Measurements from ENCODE around the gene CPS1. TPM values are rescaled to one million over a fixed set of nuclear protein-coding genes. Genes with fewer than 3 reads are reported as not detected.

The CPS1 gene
- total RNA-seq: 3.7 TPM

- H3K9me3 ChIP-seq (ENCODE audit: control insufficient read depth in 3 of 3, low read length in 3 of 3): no peaks in the 10 kb centered on the region
- H3K4me1 ChIP-seq (ENCODE audit: control insufficient read depth in 3 of 3, insufficient read depth in 3 of 3, low read length in 3 of 3): no peaks in the 10 kb centered on the region
- no peaks in the 10 kb centered on the region for H3K36me3 ChIP-seq (ENCODE audit: control insufficient read depth in 3 of 3, insufficient read depth in 3 of 3, low read length in 3 of 3)
- H3K27me3 ChIP-seq (ENCODE audit: control insufficient read depth in 3 of 3, insufficient read depth in 3 of 3, low read length in 3 of 3): no peaks in the 10 kb centered on the region
- no peak within 1 kb of the TSS for H3K9ac ChIP-seq (ENCODE audit: low read depth in 1 of 3, low read length in 3 of 3)
- H3K4me3 ChIP-seq (ENCODE audit: low read length in 3 of 3): no peak within 1 kb of the TSS
- H3K27ac ChIP-seq (ENCODE audit: low read depth, low read length): no peak within 1 kb of the TSS
Observed at GRCh38 chr2:210556329-210556980, at the start of gene CPS1. TSS of gene CPS1 (plus strand) at chr2:210556599. CDS start at chr2:210556734, 135 bp downstream.

- Histone ChIP-seq H3K27ac (ENCODE audit: low read depth, low read length) (no peak overlapping the region), H3K4me3 (ENCODE audit: low read length in 3 of 3) (no peak overlapping the region), H3K9me3 (ENCODE audit: control insufficient read depth in 3 of 3, low read length in 3 of 3) (no peaks in the 10 kb centered on the region), H3K4me1 (ENCODE audit: control insufficient read depth in 3 of 3, insufficient read depth in 3 of 3, low read length in 3 of 3) (no peaks in the 10 kb centered on the region), H3K36me3 (ENCODE audit: control insufficient read depth in 3 of 3, insufficient read depth in 3 of 3, low read length in 3 of 3) (no peaks in the 10 kb centered on the region), H3K9ac (ENCODE audit: low read depth in 1 of 3, low read length in 3 of 3) (no peak overlapping the region), H3K27me3 (ENCODE audit: control insufficient read depth in 3 of 3, insufficient read depth in 3 of 3, low read length in 3 of 3) (no peaks in the 10 kb centered on the region)
Observed at GRCh38 chr2:210515911-210516310, 40.5 kb upstream of the CPS1 start.

GRCh38 chr2:210517264-210517663 lies 39.1 kb upstream of the CPS1 start:
- no peaks in the 10 kb centered on the region for H3K27me3 ChIP-seq (ENCODE audit: control insufficient read depth in 3 of 3, insufficient read depth in 3 of 3, low read length in 3 of 3)
- no peaks in the 10 kb centered on the region for H3K4me1 ChIP-seq (ENCODE audit: control insufficient read depth in 3 of 3, insufficient read depth in 3 of 3, low read length in 3 of 3)
- H3K4me3 ChIP-seq (ENCODE audit: low read length in 3 of 3): no peak overlapping the region
- H3K36me3 ChIP-seq (ENCODE audit: control insufficient read depth in 3 of 3, insufficient read depth in 3 of 3, low read length in 3 of 3): no peaks in the 10 kb centered on the region
- H3K27ac ChIP-seq (ENCODE audit: low read depth, low read length): no peak overlapping the region
- no peaks in the 10 kb centered on the region for H3K9me3 ChIP-seq (ENCODE audit: control insufficient read depth in 3 of 3, low read length in 3 of 3)
- H3K9ac ChIP-seq (ENCODE audit: low read depth in 1 of 3, low read length in 3 of 3): no peak overlapping the region

DNA sequence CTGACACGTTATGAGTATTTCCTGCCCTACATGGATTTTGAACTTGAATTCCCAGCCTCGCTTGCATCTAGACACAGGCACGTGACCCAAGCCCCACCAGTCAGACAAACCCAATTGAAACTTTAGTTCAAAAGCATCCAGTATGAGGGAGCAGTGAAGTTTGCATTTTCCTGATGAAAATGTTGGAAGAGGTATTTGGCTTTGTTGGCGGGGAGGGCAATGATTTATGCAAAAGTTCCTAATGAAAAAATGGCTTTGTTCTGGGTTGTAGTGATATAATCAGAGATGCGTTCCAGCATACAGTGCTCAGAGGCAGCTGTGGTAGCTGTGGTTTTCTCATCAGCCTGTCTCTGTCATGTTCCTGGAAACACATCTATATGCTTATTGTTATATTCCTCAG lies 36.8 kb upstream of the CPS1 start:
- no peak overlapping the region for H3K9ac ChIP-seq (ENCODE audit: low read depth in 1 of 3, low read length in 3 of 3)
- H3K27me3 ChIP-seq (ENCODE audit: control insufficient read depth in 3 of 3, insufficient read depth in 3 of 3, low read length in 3 of 3): no peaks in the 10 kb centered on the region
- H3K4me3 ChIP-seq (ENCODE audit: low read length in 3 of 3): no peak overlapping the region
- no peaks in the 10 kb centered on the region for H3K36me3 ChIP-seq (ENCODE audit: control insufficient read depth in 3 of 3, insufficient read depth in 3 of 3, low read length in 3 of 3)
- no peak overlapping the region for H3K27ac ChIP-seq (ENCODE audit: low read depth, low read length)
- H3K4me1 ChIP-seq (ENCODE audit: control insufficient read depth in 3 of 3, insufficient read depth in 3 of 3, low read length in 3 of 3): no peaks in the 10 kb centered on the region
- H3K9me3 ChIP-seq (ENCODE audit: control insufficient read depth in 3 of 3, low read length in 3 of 3): no peaks in the 10 kb centered on the region

- no peak overlapping the region for H3K9ac ChIP-seq (ENCODE audit: low read depth in 1 of 3, low read length in 3 of 3)
- H3K36me3 ChIP-seq (ENCODE audit: control insufficient read depth in 3 of 3, insufficient read depth in 3 of 3, low read length in 3 of 3): no peaks in the 10 kb centered on the region
- no peaks in the 10 kb centered on the region for H3K9me3 ChIP-seq (ENCODE audit: control insufficient read depth in 3 of 3, low read length in 3 of 3)
- H3K4me3 ChIP-seq (ENCODE audit: low read length in 3 of 3): no peak overlapping the region
- H3K4me1 ChIP-seq (ENCODE audit: control insufficient read depth in 3 of 3, insufficient read depth in 3 of 3, low read length in 3 of 3): no peaks in the 10 kb centered on the region
- H3K27me3 ChIP-seq (ENCODE audit: control insufficient read depth in 3 of 3, insufficient read depth in 3 of 3, low read length in 3 of 3): no peaks in the 10 kb centered on the region
- H3K27ac ChIP-seq (ENCODE audit: low read depth, low read length): no peak overlapping the region
Observed at GRCh38 chr2:210522399-210522798, 34.0 kb upstream of the CPS1 start.

GRCh38 chr2:210523650-210524289 lies 32.6 kb upstream of the CPS1 start:
- no peaks in the 10 kb centered on the region for H3K4me1 ChIP-seq (ENCODE audit: control insufficient read depth in 3 of 3, insufficient read depth in 3 of 3, low read length in 3 of 3)
- H3K9ac ChIP-seq (ENCODE audit: low read depth in 1 of 3, low read length in 3 of 3): no peak overlapping the region
- no peaks in the 10 kb centered on the region for H3K27me3 ChIP-seq (ENCODE audit: control insufficient read depth in 3 of 3, insufficient read depth in 3 of 3, low read length in 3 of 3)
- H3K9me3 ChIP-seq (ENCODE audit: control insufficient read depth in 3 of 3, low read length in 3 of 3): no peaks in the 10 kb centered on the region
- no peak overlapping the region for H3K27ac ChIP-seq (ENCODE audit: low read depth, low read length)
- H3K36me3 ChIP-seq (ENCODE audit: control insufficient read depth in 3 of 3, insufficient read depth in 3 of 3, low read length in 3 of 3): no peaks in the 10 kb centered on the region
- no peak overlapping the region for H3K4me3 ChIP-seq (ENCODE audit: low read length in 3 of 3)

- Histone ChIP-seq H3K27me3 (ENCODE audit: control insufficient read depth in 3 of 3, insufficient read depth in 3 of 3, low read length in 3 of 3) (no peaks in the 10 kb centered on the region), H3K4me3 (ENCODE audit: low read length in 3 of 3) (no peak overlapping the region), H3K9me3 (ENCODE audit: control insufficient read depth in 3 of 3, low read length in 3 of 3) (no peaks in the 10 kb centered on the region), H3K9ac (ENCODE audit: low read depth in 1 of 3, low read length in 3 of 3) (no peak overlapping the region), H3K27ac (ENCODE audit: low read depth, low read length) (no peak overlapping the region), H3K4me1 (ENCODE audit: control insufficient read depth in 3 of 3, insufficient read depth in 3 of 3, low read length in 3 of 3) (no peaks in the 10 kb centered on the region), H3K36me3 (ENCODE audit: control insufficient read depth in 3 of 3, insufficient read depth in 3 of 3, low read length in 3 of 3) (no peaks in the 10 kb centered on the region)
Observed at GRCh38 chr2:210524533-210524932, 31.9 kb upstream of the CPS1 start.

- Histone ChIP-seq H3K36me3 (ENCODE audit: control insufficient read depth in 3 of 3, insufficient read depth in 3 of 3, low read length in 3 of 3) (no peaks in the 10 kb centered on the region), H3K27me3 (ENCODE audit: control insufficient read depth in 3 of 3, insufficient read depth in 3 of 3, low read length in 3 of 3) (no peaks in the 10 kb centered on the region), H3K9ac (ENCODE audit: low read depth in 1 of 3, low read length in 3 of 3) (no peak overlapping the region), H3K27ac (ENCODE audit: low read depth, low read length) (no peak overlapping the region), H3K4me3 (ENCODE audit: low read length in 3 of 3) (no peak overlapping the region), H3K4me1 (ENCODE audit: control insufficient read depth in 3 of 3, insufficient read depth in 3 of 3, low read length in 3 of 3) (no peaks in the 10 kb centered on the region), H3K9me3 (ENCODE audit: control insufficient read depth in 3 of 3, low read length in 3 of 3) (no peaks in the 10 kb centered on the region)
Observed at GRCh38 chr2:210527286-210527685, 29.1 kb upstream of the CPS1 start.

GRCh38 chr2:210528716-210529115 lies 27.7 kb upstream of the CPS1 start:
- no peak overlapping the region for H3K4me3 ChIP-seq (ENCODE audit: low read length in 3 of 3)
- no peaks in the 10 kb centered on the region for H3K27me3 ChIP-seq (ENCODE audit: control insufficient read depth in 3 of 3, insufficient read depth in 3 of 3, low read length in 3 of 3)
- no peaks in the 10 kb centered on the region for H3K9me3 ChIP-seq (ENCODE audit: control insufficient read depth in 3 of 3, low read length in 3 of 3)
- no peaks in the 10 kb centered on the region for H3K4me1 ChIP-seq (ENCODE audit: control insufficient read depth in 3 of 3, insufficient read depth in 3 of 3, low read length in 3 of 3)
- H3K9ac ChIP-seq (ENCODE audit: low read depth in 1 of 3, low read length in 3 of 3): no peak overlapping the region
- no peaks in the 10 kb centered on the region for H3K36me3 ChIP-seq (ENCODE audit: control insufficient read depth in 3 of 3, insufficient read depth in 3 of 3, low read length in 3 of 3)
- no peak overlapping the region for H3K27ac ChIP-seq (ENCODE audit: low read depth, low read length)

- no peak overlapping the region for H3K27ac ChIP-seq (ENCODE audit: low read depth, low read length)
- no peaks in the 10 kb centered on the region for H3K27me3 ChIP-seq (ENCODE audit: control insufficient read depth in 3 of 3, insufficient read depth in 3 of 3, low read length in 3 of 3)
- no peaks in the 10 kb centered on the region for H3K36me3 ChIP-seq (ENCODE audit: control insufficient read depth in 3 of 3, insufficient read depth in 3 of 3, low read length in 3 of 3)
- no peak overlapping the region for H3K4me3 ChIP-seq (ENCODE audit: low read length in 3 of 3)
- no peaks in the 10 kb centered on the region for H3K9me3 ChIP-seq (ENCODE audit: control insufficient read depth in 3 of 3, low read length in 3 of 3)
- H3K4me1 ChIP-seq (ENCODE audit: control insufficient read depth in 3 of 3, insufficient read depth in 3 of 3, low read length in 3 of 3): no peaks in the 10 kb centered on the region
- H3K9ac ChIP-seq (ENCODE audit: low read depth in 1 of 3, low read length in 3 of 3): no peak overlapping the region
Observed at GRCh38 chr2:210531050-210531449, 25.3 kb upstream of the CPS1 start.
